ENCODE data around the gene ACIN1. TPM values are rescaled to one million over a fixed set of nuclear protein-coding genes. Genes with fewer than 3 reads are reported as not detected.

The ACIN1 gene
- total and polyA plus RNA-seq, 2 of the 13 experiments (the other 11 are each of a cell fraction or from before 2014, with no cell fraction given): 165 to 183 TPM

- TF ChIP-seq, protein P1, sequence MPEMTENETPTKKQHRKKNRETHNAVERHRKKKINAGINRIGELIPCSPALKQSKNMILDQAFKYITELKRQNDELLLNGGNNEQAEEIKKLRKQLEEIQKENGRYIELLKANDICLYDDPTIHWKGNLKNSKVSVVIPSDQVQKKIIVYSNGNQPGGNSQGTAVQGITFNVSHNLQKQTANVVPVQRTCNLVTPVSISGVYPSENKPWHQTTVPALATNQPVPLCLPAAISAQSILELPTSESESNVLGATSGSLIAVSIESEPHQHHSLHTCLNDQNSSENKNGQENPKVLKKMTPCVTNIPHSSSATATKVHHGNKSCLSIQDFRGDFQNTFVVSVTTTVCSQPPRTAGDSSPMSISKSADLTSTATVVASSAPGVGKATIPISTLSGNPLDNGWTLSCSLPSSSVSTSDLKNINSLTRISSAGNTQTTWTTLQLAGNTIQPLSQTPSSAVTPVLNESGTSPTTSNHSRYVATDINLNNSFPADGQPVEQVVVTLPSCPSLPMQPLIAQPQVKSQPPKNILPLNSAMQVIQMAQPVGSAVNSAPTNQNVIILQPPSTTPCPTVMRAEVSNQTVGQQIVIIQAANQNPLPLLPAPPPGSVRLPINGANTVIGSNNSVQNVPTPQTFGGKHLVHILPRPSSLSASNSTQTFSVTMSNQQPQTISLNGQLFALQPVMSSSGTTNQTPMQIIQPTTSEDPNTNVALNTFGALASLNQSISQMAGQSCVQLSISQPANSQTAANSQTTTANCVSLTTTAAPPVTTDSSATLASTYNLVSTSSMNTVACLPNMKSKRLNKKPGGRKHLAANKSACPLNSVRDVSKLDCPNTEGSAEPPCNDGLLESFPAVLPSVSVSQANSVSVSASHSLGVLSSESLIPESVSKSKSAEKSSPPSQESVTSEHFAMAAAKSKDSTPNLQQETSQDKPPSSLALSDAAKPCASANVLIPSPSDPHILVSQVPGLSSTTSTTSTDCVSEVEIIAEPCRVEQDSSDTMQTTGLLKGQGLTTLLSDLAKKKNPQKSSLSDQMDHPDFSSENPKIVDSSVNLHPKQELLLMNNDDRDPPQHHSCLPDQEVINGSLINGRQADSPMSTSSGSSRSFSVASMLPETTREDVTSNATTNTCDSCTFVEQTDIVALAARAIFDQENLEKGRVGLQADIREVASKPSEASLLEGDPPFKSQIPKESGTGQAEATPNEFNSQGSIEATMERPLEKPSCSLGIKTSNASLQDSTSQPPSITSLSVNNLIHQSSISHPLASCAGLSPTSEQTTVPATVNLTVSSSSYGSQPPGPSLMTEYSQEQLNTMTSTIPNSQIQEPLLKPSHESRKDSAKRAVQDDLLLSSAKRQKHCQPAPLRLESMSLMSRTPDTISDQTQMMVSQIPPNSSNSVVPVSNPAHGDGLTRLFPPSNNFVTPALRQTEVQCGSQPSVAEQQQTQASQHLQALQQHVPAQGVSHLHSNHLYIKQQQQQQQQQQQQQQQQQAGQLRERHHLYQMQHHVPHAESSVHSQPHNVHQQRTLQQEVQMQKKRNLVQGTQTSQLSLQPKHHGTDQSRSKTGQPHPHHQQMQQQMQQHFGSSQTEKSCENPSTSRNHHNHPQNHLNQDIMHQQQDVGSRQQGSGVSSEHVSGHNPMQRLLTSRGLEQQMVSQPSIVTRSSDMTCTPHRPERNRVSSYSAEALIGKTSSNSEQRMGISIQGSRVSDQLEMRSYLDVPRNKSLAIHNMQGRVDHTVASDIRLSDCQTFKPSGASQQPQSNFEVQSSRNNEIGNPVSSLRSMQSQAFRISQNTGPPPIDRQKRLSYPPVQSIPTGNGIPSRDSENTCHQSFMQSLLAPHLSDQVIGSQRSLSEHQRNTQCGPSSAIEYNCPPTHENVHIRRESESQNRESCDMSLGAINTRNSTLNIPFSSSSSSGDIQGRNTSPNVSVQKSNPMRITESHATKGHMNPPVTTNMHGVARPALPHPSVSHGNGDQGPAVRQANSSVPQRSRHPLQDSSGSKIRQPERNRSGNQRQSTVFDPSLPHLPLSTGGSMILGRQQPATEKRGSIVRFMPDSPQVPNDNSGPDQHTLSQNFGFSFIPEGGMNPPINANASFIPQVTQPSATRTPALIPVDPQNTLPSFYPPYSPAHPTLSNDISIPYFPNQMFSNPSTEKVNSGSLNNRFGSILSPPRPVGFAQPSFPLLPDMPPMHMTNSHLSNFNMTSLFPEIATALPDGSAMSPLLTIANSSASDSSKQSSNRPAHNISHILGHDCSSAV (CRISPR knock-in tag; IDR thresholded peaks at IDR 0.05; ENCODE audit: borderline replicate concordance): no peak
- TF ChIP-seq ZSCAN30 (CRISPR knock-in tag; IDR thresholded peaks at IDR 0.05) (no peak), KLF11 (CRISPR knock-in tag; IDR thresholded peaks at IDR 0.05) (no peak), ZBTB25 (CRISPR knock-in tag; IDR thresholded peaks at IDR 0.05) (peak; percentile 30; the same call in 1 of the 2 replicates), ZNF335 (CRISPR knock-in tag; IDR thresholded peaks at IDR 0.05) (no peak), TP53 (CRISPR knock-in tag; conservative IDR thresholded peaks at IDR 0.05) (no peak), TEF (CRISPR knock-in tag; IDR thresholded peaks at IDR 0.05) (peak; percentile 10; the same call in 1 of the 2 replicates), CEBPG (CRISPR knock-in tag; IDR thresholded peaks at IDR 0.05) (peak; percentile 60; the same call in 1 of the 2 replicates), ZFX (CRISPR knock-in tag; IDR thresholded peaks at IDR 0.05; ENCODE audit: low read depth) (peak; percentile 81), EHMT2 (IDR thresholded peaks at IDR 0.05; ENCODE audit: borderline replicate concordance, low read depth, low read length) (no peak), ATF1 (CRISPR knock-in tag; IDR thresholded peaks at IDR 0.05) (no peak), ZBTB8A (CRISPR knock-in tag; IDR thresholded peaks at IDR 0.05; ENCODE audit: borderline replicate concordance, low read depth) (0 out of 2 replicates have a peak, but pooled peaks have one; percentile 14), ZNF775 (CRISPR knock-in tag; IDR thresholded peaks at IDR 0.05; ENCODE audit: borderline replicate concordance) (no peak)
- TF ChIP-seq, protein P2, sequence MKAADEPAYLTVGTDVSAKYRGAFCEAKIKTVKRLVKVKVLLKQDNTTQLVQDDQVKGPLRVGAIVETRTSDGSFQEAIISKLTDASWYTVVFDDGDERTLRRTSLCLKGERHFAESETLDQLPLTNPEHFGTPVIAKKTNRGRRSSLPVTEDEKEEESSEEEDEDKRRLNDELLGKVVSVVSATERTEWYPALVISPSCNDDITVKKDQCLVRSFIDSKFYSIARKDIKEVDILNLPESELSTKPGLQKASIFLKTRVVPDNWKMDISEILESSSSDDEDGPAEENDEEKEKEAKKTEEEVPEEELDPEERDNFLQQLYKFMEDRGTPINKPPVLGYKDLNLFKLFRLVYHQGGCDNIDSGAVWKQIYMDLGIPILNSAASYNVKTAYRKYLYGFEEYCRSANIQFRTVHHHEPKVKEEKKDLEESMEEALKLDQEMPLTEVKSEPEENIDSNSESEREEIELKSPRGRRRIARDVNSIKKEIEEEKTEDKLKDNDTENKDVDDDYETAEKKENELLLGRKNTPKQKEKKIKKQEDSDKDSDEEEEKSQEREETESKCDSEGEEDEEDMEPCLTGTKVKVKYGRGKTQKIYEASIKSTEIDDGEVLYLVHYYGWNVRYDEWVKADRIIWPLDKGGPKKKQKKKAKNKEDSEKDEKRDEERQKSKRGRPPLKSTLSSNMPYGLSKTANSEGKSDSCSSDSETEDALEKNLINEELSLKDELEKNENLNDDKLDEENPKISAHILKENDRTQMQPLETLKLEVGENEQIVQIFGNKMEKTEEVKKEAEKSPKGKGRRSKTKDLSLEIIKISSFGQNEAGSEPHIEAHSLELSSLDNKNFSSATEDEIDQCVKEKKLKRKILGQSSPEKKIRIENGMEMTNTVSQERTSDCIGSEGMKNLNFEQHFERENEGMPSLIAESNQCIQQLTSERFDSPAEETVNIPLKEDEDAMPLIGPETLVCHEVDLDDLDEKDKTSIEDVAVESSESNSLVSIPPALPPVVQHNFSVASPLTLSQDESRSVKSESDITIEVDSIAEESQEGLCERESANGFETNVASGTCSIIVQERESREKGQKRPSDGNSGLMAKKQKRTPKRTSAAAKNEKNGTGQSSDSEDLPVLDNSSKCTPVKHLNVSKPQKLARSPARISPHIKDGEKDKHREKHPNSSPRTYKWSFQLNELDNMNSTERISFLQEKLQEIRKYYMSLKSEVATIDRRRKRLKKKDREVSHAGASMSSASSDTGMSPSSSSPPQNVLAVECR (CRISPR knock-in tag; IDR thresholded peaks at IDR 0.05; ENCODE audit: borderline replicate concordance): peak; percentile 71; the same call in 1 of the 2 replicates
Observed at GRCh38 chr14:23009939-23010726, 84.8 kb downstream of the ACIN1 start, which contains the start of gene C14orf93 (continued).

All from HepG2 (cell line).